ENCODE data around the gene CEP152.

The CEP152 gene

GRCh38 chr15:48696627-48697312 lies 114.1 kb downstream of the CEP152 start:
- DNase-seq (ENCODE audit: low read depth) = no peak

DNA sequence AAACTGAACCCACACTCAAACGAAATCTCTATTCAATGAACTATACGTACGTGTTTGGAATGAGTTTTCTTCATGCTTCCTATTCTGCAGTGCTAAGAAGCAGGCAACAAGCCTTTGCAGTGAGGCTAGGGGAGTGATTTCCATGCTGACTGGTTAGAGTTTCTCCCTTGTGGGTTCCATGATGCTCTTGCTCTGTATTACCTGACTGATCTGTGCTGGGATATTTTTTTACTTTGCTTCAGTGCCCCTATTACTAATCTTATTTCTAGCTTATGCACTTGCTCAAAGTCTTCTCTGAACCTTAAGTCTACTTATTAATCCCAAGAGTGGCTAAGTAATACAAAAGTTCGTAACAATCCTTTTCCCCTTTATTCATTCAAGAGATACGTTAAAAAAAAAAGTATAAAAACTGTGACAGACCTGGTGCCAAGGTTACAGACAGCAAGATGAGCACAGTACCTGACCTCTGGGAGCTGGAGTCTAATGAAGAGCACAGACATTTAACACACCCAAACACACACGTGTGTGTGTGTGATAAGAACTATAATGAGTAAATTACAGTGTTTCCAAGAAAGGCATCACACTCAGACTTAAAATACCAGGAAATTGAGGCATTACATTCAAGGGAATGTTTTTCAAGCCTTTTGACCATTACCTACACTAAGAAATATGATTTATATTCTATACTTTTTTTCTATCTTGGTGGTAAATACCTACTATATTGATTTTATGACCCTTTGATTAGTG lies 114.9 kb downstream of the CEP152 start:
- no peak for DNase-seq (ENCODE audit: low read depth)

GRCh38 chr15:48695088-48695826 lies 115.6 kb downstream of the CEP152 start:
- DNase-seq (ENCODE audit: low read depth) = no peak

DNA sequence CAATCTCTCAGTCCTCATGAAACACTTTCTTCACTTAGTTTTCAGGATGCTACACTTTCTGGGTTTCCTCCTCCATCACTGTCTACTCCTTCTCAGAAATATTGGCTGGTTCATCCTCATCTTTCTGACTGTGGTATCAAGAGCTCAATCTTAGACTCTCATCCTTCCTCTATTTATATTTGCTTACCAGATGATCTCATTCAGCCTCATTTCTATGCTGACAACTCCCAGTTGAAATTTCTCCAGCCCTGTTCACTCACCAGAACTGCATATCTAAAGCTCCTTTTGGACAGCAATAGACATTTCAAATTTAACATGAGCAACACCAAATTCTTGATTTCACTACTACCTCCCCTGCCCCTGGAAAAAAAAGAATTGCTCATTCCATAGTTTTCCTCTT lies 117.4 kb downstream of the CEP152 start:
- no peak for DNase-seq (ENCODE audit: low read depth)

GRCh38 chr15:48688493-48688892 lies 122.4 kb downstream of the CEP152 start:
- DNase-seq (ENCODE audit: low read depth) = no peak
